ENCODE measurements around the gene TNFAIP6.
"Not testable (repeated sequence)": the region's sequence is repeated elsewhere in the genome, so short reads cannot be mapped to it uniquely, and the experiment has no call there.

Gene TNFAIP6

DNA sequence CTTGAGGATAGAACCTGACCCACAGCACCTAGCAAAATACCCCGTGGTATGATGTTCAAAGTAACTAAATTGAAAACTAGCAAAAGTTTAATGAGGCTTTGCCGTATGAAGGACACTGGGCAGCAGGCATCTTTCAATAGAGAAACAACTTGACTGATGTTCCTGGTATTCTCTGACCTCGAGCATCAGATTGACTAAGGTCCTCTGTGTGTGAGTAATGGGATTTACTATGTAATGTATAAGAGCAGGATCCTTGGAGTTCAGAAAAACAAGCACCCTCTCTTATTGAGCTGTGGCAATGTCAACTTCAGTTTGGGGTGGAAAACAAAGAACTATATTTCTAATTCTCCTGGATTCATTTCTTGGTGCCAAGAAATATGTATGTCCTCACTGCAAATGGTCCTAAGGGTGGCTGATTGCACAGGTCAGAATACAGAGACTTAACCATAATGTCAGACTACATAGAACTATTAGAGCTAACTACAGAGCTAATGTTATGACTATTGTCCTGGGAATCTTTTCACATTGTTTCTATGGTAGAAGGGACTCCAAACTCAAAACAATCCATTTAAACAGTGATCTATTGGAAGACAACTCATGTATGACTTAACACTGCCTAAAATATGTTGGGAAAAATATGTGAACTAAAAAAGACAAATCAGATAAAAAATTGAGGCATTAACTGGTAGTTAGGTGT, 4.4 kb downstream of the TNFAIP6 start:
- DNase-seq, result no peak

DNA sequence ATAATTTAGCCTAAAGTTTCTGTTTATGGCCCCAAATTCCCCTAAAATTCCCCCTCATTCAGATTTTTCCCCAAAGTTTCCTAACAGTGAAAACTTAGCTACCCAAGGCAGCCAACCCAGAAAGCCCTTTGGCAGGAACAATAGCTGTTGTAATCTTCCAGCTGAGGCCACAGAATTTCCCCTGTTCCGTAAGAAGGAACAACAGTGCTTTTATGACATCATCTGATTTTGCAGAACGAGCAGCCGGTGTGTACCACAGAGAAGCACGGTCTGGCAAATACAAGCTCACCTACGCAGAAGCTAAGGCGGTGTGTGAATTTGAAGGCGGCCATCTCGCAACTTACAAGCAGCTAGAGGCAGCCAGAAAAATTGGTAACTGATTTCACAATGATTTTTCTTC, 6.3 kb downstream of the TNFAIP6 start:
- no peak for DNase-seq

DNA sequence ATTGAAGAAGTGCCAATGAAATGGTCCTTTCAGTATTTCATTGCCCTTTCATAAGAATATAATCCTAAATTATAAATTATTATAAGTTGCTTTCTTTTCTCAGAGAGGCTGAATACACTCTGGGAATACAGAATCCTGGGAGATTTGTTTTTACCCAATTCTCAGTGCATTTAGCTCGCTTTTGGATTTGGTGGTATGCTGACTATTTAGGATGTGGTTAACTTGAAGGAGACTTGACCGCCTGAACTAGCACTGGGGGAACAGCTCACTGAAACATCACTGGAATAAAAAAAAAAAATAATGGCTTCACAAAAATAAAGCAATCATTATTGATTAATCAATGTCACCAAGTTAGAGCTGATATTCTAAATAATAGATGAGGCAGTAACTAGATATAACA, 10.2 kb downstream of the TNFAIP6 start:
- DNase-seq, result no peak

DNA sequence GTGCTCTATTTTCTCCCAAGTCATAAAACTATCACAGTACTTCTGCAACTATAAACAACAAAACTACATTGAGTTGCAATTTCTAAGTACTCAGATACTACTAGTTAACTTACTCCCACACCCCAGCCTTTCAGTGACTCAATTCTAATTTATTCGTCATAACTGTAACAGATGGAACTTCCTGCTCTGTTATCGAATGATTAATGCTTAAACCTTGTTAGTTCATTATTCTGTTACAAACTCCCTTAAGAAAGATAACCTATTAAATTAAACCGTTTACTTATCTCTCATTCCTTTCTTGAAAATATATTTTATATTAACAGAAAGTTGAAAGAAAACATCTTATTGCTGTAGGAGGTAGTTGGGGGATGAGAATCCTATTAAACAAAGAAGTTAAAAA, 17.0 kb downstream of the TNFAIP6 start:
- no peak for DNase-seq

DNA sequence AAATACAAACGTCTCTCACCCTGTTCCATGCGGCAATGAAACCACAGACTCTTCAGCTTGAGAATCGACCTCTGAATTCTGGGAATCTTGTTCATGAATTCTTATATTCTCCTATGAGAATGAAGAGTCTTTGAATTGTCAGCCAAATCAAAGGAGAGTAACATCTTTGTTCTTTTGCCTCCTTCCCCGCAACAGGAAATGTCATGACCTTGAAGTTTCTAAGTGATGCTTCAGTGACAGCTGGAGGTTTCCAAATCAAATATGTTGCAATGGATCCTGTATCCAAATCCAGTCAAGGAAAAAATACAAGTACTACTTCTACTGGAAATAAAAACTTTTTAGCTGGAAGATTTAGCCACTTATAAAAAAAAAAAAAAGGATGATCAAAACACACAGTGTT, 21.8 kb downstream of the TNFAIP6 start:
- no peak for DNase-seq

DNA sequence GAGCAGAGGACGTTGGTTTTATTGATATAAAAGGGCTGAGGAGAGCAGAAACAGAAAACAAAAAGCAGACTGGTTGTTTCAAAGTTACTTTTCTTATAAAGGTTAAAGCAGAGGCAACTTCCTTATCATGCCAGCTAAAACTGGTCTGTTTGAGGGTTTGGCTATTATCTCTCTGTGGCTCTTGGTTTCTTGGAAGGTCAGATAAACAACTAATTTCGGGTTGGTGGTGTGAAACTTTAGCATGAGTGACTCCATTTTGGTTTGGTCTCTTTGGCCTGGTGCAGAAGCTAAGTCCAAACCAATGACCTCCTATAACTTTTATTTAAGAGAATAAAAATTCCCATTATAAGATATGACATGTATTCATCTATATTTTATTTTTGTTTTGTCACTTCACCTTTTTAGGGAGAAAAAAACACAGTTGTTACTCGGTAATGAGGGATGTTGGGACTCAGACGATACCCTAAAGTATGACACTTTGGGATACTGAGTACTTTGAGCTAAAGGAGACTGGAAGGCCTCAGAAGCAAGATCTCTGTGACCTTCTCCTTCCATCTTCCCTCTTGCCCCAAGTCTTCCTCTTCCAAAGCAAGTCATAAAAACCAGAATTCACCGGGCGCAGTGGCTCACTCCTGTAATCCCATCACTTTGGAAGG, 23.3 kb downstream of the TNFAIP6 start:
- DNase-seq, result no peak

DNA sequence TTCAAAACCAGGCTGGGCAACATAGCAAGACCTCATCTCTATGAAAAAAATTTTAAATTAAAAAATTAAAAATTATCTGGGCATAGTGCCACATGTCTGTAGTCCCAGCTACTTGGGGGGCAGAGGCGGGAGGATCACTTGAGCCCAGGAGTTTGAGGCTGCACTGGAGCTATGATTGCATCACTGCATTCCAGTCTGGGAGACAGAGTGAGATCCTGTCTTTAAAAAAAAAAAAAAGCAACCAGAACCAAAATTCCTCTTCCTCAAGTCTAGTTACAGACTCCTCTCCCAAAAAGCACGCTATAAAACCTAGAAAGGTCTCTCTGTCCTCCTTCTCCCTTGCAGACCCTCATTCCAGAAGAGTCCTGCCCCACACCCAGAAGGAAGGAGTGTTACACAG, 23.9 kb downstream of the TNFAIP6 start:
- no peak for DNase-seq

DNA sequence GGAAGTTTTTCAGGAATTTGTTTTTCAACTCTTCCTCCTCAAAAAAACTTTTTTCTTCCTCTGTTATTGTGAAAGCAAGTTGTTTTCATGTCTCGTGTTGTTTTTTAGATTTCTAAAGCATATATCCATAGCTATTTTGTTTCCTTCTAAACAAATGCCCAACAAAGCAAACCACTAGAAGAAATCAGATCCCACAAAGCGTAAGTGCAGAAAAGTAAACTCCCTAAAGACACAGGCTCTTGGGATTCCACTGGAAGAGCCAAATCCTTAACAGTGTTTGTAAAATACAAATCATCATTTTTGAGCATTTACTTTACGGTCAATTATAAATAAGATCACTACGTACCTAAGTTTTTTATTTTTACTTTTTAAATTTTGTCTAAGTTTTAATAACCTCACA, 30.6 kb downstream of the TNFAIP6 start:
- no peak for DNase-seq

DNA sequence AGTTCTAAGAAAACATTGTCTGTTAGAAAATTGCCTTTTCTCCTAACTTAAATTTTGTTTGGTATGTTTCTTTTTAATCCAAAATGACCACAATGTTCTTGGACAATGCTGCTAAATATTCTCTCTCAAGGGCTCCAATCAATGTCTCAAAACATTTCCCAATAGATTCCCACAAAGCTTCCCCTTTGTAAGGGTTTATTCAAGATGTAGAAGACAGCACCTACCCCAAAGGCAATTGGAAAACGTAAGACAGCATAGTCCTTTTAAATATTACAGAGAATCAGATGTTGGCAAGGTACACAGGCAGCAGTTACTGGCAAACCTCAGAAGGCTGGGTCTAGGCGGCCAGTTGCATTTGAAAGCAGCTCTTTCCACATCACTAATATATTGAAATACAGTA, 34.0 kb downstream of the TNFAIP6 start:
- no peak for DNase-seq

DNA sequence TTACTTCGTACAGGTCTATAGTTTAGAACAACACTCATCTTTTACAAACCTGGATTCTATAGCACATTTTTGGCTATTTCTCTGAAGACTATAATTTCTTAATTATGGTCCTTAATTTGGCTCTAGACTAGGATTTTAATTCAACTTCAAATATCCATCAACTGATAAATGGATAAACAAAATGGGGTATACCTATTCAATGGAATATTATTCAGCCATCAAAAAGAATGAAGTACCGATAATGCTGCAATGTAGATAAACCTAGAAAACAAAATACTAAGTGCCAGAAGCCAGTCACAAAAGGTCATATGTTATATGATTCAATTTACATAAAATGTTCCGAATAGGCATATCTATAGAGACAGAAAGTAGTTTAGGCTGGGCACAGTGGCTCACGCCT, 37.1 kb downstream of the TNFAIP6 start:
- no peak for DNase-seq

DNA sequence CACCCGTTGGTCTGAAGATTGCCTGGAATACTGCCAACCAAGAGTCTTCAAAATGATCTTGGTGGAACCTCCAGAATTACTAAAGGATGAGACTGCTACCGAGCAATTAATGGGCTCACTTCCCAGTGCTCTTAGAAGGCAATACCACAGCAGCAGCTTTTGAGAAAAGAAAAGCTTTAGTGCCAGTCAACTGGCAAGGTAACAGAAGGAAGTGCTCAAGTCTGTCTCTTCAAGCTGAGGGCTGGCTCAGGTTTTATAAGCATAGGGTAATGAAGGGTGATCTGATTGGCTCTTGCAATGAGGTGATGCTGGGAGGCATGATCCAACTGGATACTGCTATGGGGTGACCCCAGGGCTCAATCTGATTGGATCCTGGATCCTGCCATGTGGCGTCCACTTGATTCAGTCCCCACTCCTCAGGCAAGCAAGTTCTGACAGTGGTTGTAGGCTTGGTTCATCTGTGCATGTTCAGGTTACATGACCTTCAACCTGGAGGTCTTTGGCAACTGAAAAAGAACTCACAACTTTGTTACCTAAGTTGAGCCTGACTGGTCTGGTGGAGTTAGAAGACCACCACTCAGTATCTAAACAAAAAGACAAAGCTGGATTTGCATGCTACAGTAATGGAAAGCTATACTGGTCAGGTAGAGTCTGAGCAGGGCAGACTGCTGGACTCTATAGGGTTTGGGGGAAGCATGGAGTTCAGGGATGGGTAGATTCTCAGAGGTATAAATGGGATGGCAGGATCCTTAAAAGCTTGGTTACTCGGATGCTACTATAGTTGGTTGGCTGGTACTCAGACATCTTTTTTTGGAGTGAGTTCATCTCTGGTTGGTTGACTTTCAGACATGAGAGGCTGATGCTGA, 38.4 kb downstream of the TNFAIP6 start:
- no peak for DNase-seq

DNA sequence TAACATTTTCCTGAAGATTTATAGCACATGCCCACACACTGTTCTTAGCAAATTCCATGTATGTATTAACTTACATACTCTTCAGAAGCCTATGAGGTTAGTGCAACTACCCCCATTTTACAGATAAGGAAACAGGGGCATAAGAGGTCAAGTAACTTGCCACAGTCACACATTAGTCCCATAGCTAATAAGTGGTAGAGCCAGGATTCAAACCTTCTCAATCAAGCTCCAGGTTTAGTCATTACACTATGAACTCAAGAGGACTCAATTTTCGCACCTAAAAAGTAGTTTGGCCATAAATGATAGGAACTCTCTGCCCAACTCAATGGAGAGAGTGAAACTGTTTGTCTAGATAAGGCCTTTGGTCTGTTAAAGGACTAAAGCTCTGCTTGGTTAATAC, 42.6 kb downstream of the TNFAIP6 start:
- no peak for DNase-seq

DNA sequence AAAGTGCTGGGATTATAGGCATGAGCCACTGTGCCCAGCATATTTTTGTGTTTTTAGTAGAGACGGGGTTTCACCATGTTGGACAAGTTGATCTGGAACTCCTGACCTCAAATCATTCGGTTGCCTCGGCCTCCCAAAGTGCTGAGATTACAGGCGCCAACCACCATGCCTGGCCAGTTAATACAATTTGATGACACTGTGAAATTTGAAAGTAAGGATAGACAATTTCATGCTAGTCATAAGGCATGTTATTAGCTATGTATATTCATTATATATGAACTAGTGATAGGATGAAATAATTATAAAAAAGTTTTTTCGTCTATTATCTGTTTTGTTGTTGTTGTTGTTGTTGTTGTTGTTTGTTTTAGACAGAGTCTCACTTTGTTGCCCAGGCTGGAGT, 43.8 kb downstream of the TNFAIP6 start:
- no peak for DNase-seq

DNA sequence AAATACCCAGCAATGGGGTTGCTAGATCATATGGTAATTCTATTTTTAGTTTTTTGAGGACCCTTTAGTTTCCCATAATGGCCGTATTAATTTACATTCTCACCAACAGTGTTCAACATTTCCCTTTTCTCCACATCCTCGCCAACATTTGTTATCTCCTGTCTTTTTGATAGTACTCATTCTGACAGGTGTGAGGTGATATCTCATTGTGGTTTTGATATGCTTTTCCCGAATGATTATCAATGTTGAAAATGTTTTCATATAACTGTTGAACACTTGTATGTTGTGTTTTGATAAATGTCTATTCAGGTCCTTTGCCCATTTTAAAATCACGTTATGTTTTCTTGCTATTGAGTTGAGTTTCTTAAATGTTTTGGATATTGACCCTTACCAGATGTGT, 46.5 kb downstream of the TNFAIP6 start:
- no peak for DNase-seq

DNA sequence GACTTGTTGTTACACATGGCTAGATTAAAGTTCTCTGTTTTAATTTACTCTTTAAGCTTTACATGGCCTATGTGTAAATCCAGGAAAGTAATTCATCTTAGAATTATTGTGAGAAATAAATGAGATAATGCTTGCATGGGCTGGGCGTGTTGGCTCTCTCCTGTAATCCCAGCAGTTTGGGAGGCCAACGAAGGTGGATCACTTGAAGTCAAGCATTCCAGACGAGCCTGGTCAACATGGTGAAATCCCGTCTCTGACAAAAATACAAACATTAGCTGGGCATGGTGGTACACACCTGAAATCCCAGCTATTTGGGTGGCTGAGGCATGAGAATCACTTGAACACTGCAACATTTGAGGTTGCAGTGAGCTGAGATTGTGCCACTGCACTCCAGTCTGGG, 48.0 kb downstream of the TNFAIP6 start:
- DNase-seq, result no peak

DNA sequence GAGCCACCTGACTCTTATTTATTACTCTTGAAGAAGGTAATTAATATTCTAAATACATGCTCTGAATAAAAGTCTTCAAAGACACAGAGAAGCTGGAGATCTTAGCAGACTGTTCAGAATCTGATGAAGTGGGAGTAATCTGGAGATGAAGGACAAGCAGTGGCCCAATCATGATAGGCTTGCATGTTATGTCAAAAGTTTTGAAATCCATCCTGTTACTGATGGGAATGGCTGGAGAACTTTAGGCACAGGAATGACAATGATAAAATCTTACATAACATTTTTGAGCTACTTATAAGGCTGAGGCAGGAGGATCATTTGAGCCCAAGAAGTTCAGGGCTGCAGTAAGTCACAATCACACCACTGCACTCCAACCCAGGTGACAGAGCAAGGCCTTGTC, 49.9 kb downstream of the TNFAIP6 start:
- no peak for DNase-seq

DNA sequence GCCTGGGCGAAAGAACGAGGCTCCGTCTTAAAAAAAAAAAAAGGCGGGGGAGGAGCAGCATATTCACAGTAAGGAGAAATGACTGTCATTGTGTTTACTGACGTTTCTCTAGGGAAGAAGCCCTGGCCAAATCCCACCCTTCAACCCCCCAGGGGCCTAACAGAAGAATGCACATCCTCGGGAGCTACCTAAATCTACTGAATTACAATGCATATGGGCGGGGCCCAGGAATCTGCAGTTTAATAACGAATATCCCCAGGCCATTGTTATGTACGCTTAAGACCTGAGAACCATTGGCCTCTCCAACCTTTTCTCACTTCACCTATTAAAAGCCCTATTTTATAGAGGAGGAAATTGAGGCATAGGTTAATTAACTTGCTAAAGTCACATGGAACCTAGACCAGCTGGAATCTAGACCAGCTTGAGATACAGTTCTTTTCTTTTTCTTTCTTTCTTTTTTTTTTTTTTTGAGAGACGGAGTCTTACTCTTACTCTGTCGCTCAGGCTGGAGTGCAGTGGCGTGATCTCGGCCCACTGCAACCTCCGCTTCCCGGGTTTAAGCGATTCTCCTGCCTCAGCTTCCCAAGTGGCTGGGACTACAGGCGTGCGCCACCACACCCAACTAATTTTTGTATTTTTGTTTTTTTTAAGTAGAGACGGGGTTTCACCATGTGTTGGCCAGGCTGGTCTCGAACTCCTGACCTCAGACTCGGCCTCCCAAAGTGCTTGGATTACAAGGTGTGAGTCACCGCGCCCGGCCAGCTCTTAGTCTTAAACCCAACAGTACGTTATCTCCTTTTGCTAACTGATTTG, 51.6 kb downstream of the TNFAIP6 start:
- DNase-seq, result no peak

DNA sequence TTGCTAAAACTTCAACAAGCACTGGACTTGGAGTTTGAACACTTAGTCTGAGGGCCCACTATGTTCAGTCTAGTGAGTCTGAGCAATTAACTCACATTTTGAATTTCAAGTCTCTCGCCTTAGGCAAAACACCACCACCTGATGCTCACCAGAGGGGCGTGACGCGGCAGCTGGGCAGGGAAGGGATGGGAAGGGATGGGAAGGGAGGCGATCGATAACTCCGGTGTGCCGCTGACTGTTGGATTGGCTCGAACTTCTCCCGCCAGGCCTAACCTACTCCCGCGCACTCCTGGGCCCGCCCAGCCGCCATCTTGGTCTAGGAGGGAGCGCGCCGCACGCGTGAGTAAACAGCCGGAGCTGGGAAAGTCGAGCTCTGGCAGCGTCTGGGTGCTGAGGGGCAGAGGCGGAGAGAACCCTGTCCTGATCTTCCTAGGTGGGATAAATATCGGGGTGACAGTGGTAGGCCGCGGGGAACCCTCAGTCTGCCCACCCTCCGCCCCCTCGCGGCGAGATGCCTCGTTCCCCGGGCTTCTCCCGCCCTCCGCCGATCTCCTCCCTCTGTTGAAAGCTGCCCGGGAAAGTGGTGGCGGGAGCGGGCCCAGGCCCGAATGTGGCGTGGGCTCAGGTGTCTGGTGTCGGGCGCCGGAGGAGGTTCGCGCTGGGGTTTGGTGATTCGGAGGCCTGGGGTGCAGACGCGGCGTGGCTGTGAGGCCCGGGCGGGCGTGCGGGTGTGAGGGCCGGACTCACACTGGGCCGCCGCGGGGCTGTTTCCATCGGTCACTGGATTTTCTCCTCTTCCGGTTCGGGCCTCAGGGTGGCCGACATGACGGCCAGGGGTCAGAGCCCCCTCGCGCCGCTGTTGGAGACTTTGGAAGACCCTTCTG, 52.5 kb downstream of the TNFAIP6 start, which contains the start of gene RIF1:
Gene RIF1 (plus strand): TSS at position 302 of the 884 bp plus-strand sequence. CDS start 522 bp downstream, at position 824.
- DNase-seq, result peak; percentile 93

DNA sequence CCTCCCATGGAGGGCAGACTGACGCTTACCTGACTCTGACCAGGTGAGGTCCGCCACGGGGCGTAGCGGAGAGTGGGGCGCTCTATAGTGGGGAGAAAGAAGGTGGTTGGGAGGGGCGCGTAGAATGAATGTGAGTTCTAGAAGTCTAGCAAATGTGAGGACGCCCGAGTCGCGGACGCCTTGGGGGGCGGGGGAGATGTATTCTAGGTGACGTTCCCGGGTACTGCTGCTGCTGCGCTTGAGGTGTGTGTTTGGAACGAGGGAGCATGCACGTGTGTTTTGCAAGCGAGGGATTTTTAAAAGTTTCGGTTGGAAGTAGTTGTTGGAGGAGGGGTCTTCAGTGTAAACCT, 53.1 kb downstream of the TNFAIP6 start:
- peak; percentile 35 for DNase-seq

DNA sequence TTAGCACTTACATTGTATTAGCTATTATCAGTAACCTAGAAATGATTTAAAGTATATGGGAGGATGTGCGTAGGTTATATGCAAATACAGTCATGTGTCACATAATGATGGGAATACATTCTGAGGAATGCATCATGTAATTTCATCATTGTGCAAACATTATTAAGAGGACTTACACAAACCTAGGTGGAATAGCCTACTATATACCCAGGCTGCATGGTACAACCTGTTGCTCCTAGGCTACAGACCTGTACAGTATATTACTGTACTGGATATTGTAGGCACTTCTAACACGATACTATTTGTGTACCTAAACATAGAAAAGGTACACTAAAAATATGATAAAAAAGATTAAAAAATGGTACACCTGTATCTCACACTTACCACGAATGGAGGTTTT, 60.3 kb downstream of the TNFAIP6 start:
- no peak for DNase-seq

DNA sequence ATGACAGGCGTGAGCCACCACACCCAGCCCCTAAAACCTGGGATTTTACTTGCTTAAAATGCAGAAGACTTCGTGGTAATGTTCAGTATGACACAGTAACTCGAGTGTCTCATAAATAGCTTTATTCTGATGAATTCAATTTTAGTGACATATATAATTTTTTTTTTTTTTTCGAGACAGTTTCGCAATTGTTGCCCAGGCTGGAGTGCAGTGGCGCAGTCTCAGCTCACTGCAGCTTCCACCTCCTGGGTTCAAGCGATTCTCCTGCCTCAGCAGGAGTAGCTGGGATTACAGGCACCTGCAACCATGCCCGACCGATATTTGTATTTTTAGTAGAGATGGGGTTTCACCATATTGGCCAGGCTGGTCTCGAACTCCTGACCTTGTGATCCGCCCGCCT, 64.3 kb downstream of the TNFAIP6 start:
- DNase-seq, result not testable (repeated sequence)

DNA sequence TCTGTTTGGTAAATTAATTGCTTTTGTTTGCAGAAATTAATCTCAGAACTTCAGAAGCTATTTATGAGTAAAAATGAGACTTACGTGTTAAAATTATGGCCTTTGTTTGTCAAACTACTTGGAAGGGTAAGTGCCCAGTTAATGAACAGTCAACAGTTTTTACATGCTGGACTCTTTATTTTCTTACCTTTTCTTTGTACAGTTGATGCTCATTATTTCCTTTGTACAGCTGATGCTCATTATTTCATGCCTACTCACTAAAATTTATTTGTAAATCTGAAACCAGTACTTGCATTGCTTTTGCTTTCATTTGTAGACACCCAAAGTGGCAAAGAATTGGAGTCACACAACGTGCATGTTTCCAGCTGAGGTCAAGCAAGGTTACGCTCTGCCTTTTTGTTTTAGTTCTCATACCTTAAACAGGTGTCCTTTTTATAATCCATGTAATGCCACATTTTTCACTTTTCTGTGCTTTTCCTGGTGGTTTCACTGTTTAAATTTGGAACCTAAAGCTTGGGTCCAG, 65.6 kb downstream of the TNFAIP6 start:
- DNase-seq, result peak; percentile 1
